Loucy (cell line): ENCODE results near the gene SNAPC2.

Experiments used
- CTCF ChIP-seq: fragments of 200-600 bp; sonication (generic); conservative IDR thresholded peaks from 2 replicates; pipeline ENCODE4 v1.5.1; 2014; ENCODE audit warnings: mild to moderate bottlenecking, antibody characterized with exemption, low read length
- EZH2phosphoT487 ChIP-seq: fragments of 200-600 bp; IDR thresholded peaks from 2 replicates; pipeline ENCODE4 v1.6.1; 2018; ENCODE audit warnings: antibody characterized with exemption, mild to moderate bottlenecking, moderate library complexity, borderline replicate concordance

GRCh38 chr19:7944177-7944761, 24.1 kb downstream of the SNAPC2 start:
- TF ChIP-seq CTCF = peak; percentile 95
- no peak for TF ChIP-seq EZH2phosphoT487
